HFF-Myc (cell line): ENCODE data around the gene MARK2.

Source experiments
- DNase-seq: peaks from one replicate; pipeline ENCODE4 v3.0.0-alpha.2; 2011; ENCODE audit warnings: low read depth; ENCODE audit errors: extremely low read depth
- H3K4me3 ChIP-seq: replicated peaks from 2 replicates; pipeline ENCODE4 v1.5.1; 2011; ENCODE audit warnings: low read depth, mild to moderate bottlenecking, control low read depth, low read length
- TF ChIP-seq, protein P1 (sequence below): IDR thresholded peaks from 2 replicates; pipeline ENCODE4 v1.5.1; 2012; ENCODE audit warnings: mild to moderate bottlenecking, low read depth, low read length, control low read depth; ENCODE audit errors: missing control alignments

Gene MARK2

DNA sequence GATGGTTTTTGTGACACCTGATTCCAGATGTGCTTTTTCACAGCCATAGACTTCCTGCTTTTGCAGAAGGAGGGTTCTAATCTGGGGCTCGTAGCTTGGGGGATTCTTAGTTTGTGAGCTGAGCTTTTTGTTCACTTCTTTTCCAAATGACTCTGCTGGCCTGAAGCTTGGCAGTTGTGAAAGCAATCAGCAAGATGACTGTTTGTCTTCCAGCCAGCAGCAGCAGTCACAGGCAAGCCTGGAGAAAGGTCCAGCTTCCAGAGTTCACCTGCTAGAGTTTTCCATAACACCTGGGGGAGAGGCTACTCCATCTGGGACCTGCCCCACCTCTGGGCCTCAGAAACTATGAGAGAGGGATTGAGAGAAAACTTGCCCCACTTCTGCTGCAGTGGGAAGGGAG, 4.1 kb downstream of the MARK2 start:
- DNase-seq: no peak

DNA sequence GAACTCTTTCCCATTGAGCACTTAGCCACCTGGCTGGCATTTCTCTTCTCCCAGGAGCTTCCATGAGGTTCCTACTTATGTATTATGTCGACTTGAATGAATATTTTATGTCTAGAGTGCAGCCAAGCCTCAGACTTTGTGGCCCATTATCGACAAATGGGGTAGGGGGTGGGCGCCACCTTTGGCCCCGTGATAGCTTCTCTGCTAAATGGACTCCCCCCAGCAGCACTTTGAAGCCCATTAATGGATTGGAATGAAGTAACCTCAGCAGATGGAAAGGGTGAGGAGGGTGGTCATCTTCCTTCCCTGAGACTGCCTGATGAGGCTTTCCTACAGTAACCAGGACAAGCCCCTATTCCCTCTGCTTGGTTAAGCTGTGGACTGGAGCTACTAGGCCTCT, 5.9 kb downstream of the MARK2 start:
- no peak overlapping the region for H3K4me3 ChIP-seq
- DNase-seq: no peak
- TF ChIP-seq, protein P1, sequence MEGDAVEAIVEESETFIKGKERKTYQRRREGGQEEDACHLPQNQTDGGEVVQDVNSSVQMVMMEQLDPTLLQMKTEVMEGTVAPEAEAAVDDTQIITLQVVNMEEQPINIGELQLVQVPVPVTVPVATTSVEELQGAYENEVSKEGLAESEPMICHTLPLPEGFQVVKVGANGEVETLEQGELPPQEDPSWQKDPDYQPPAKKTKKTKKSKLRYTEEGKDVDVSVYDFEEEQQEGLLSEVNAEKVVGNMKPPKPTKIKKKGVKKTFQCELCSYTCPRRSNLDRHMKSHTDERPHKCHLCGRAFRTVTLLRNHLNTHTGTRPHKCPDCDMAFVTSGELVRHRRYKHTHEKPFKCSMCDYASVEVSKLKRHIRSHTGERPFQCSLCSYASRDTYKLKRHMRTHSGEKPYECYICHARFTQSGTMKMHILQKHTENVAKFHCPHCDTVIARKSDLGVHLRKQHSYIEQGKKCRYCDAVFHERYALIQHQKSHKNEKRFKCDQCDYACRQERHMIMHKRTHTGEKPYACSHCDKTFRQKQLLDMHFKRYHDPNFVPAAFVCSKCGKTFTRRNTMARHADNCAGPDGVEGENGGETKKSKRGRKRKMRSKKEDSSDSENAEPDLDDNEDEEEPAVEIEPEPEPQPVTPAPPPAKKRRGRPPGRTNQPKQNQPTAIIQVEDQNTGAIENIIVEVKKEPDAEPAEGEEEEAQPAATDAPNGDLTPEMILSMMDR: no peak

More for the DNA sequence above, 4.1 kb downstream of the MARK2 start:
- TF ChIP-seq, protein P1: no peak
- no peak overlapping the region for H3K4me3 ChIP-seq

DNA sequence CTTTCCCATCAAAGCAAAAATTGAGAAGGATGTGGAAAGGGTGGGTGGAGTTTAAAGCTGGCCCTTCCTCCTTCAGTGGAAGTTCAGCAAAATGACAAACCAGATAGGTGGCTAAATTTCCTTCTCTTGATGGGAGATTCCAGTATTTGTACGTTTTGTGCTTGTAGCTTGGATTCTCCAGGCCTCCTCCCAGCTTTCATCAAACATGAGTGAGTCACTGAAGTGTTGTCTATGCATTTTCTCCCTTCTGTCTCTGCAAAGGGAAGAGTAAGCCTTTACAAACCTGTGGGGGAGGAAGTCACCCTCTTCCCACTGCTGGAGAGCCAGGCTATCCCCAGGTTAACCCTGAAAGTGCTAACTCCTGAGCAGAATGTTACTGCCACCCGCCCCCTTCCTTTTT, 6.4 kb downstream of the MARK2 start:
- TF ChIP-seq, protein P1: no peak
- no peak overlapping the region for H3K4me3 ChIP-seq
- no peak for DNase-seq

DNA sequence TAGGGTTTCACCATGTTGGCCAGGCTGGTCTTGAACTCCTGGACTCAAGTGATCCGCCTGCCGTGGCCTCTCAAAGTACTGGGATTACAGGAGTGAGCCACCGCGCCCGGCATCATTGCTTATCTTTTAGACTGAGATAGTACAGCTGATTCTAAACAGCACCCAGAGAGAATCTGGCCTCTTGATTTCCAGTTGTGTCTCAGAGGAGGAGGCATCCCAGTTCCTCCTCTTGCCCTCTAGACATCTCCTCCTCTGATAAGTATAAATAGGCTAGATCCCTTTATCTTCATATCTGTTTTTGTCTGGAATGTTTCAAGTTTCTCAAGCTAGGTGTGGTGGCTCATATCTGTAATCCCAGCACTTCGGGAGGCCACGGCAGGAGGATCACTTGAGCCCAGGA, 7.0 kb downstream of the MARK2 start:
- TF ChIP-seq, protein P1: no peak
- DNase-seq: no peak
- no peak overlapping the region for H3K4me3 ChIP-seq

DNA sequence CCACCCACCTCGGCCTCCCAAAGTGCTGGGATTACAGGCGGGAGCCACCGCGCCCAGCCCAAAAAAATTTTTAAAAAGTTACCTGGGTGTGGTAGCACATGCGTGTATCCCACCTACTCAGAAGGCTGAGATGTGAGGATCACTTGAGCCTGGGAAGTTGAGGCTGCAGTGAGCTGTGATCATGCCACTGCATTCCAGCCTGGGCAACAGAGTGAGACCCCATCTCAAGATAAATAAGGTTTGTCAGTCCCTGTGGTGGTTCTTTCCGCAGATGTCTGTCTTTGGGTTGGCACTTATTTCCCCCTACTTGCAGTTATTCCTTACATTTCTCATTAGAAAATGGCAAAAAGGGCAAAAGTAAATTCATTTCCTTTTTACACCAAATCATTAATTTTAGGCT, 8.0 kb downstream of the MARK2 start:
- no peak for DNase-seq
- TF ChIP-seq, protein P1: no peak
- no peak overlapping the region for H3K4me3 ChIP-seq

DNA sequence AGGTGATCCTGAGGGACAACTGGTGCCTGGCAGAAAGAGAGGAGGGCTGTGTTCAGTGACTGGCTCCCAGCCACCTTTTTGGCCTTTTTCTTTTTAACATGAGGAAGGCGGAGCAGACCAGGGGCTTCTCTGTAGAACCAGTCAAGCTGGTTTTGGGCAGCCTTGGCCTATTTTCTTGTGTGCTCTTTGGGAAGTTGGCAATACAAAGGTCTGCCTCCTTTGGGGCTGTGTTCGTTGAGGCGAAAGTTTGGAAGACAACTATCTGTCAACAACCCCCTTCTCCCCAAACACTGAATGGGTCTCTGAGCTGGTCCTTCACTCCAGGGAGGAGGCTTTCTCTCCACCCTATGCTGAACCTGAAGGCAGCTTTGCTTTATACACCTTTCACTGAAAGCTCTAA, 8.5 kb downstream of the MARK2 start:
- no peak for DNase-seq
- TF ChIP-seq, protein P1: no peak
- H3K4me3 ChIP-seq: no peak overlapping the region

DNA sequence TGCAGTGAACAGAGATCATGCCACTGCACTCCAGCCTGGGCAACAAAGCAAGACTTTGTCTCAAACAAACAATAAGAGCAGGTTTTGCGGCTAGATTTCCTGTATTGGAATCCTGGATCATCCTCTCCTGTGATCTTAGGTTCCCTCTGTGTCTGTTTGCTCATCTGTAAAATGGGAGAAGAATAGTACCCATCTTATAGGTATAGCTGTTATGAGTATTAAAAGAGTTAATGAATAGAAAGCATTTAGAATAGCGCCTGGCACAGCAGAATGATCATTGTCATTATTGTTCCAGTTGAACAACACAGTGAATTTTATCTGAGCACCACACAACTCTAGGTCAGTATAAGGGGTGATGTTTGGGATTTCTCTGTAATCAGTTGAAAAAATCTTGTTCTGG, 10.8 kb downstream of the MARK2 start:
- TF ChIP-seq, protein P1: no peak
- no peak overlapping the region for H3K4me3 ChIP-seq
- DNase-seq: no peak
